HG03039 (cell line): ENCODE measurements around the gene FTO.

Experiments
- ATAC-seq: cut with Tn5 transposase; IDR thresholded peaks from one replicate; pipeline ENCODE4 v1.9.1; 2021; ENCODE audit warnings: mild to moderate bottlenecking, moderate library complexity; ENCODE audit not compliant: unreplicated experiment

The FTO gene

DNA sequence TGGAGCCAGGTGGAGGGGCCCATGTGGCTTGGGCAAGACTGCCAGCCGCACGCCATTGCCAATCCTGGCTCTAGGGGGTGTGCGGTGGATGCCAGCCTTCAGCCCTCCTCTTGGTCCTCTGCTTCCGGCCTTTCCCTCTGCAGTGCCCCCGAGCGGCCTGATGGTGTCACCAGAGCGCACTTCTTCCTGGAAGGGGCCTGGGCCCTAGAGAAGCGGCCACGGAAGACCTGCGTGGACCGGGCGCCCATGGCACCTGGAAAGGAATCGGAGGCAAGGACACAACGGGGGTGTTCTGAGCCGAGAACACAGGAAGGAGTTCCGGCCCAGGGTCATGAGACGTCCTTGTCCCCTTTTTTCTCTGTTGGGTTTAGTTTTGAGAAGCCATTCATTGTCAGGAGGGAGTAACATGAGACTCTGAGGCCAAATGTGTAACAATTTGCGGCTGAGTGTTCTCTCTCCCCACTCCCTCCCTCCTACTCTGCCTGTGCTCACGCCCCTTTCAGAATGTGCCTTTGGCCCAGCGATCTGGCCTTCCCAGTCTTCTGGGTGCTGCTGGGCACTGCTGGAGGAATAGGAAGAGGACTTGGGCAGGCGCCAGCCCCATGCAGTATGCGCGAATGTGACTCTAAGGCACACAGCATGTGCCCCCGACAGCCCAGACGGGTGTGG lies 489.8 kb downstream of the FTO start:
- peak; percentile 83 for ATAC-seq

DNA sequence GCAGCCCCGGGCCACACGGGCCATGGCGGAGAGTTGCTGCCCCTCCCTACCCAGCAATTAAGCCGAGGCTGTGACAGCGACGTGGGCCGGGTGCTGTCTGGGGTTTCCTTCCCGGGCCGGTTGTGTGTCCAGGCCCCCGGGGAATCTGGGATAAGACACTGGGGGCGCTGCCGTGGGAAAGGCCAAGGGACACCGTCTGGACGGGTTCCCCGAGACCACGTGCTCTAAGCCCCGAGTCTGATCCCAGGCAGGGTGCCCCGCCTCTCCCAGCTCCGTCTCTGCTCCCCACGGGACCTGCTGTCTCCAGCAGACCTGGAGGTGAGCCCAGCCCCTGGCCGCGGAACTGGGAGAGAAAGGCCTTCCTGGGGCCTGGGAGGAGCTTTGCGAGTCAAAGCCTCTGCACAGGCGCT lies 490.4 kb downstream of the FTO start:
- ATAC-seq, result no peak

DNA sequence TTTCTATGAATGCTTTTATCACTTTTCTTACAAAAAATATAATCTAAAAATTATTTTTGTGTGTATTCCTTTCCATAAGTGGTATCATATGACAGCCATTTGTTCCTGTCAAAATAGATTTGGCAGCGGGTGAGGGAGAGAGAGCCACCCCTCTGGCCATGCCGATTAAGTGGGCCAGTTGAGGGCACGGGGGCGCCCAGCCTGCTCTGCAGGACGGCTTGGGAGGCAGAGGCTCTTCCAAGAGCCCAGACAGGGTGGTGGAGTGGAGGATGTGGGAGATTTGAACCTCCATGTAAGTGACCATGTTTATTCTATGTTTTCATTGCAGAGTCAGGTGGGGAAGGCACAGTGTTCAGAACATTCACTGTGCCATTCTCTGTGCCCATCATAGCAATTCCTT lies 493.8 kb downstream of the FTO start:
- no peak for ATAC-seq

DNA sequence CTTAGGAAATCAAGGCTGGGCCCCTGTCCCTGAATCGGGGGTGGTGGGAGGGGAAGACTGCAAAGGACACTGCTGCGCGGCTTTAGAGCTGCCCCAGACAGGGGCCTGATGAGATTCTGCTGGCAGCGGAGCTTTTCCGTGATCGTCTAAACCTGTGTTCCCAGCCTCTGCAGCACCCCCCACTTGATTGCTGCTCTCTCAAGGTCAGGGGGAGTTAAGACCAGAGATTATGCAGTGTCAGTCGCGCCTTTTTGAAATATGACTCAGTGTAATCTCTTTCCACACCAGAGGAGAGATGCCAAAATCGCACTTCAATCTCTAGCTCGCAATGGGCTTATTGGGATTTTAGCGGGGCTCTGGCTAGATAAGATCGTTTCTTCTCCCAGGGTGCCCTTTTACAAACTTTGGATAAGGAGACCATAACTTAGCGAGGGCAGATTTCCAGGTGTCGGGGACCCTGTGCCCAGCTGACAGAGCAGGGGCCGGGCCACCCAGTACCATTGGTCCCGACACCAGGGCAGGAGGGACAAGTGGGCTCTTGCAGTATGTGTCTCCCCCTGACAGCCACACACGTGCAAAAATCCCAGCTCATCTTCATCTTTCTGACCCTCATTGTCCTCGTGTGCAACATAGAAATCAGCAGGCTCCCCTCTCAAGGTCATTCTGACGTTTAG lies 495.7 kb downstream of the FTO start:
- ATAC-seq, result no peak

DNA sequence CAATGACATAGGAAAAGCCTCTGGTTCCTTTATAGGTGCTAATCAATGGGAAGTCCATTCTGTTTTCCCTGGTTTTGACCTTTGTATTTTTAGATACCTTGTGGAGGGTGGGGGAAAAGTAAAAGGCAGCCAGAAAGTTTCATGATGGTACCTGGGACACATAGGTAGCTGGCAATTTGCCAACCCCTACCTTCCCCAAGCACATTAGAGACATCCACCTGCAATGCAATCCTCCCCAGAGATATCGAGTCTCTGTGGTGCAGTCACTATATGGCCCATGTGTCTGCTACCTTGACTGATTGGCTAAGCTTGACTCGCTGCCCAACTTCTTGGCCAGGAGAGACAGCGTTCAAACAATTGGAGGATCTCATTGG lies 496.2 kb downstream of the FTO start:
- no peak for ATAC-seq

DNA sequence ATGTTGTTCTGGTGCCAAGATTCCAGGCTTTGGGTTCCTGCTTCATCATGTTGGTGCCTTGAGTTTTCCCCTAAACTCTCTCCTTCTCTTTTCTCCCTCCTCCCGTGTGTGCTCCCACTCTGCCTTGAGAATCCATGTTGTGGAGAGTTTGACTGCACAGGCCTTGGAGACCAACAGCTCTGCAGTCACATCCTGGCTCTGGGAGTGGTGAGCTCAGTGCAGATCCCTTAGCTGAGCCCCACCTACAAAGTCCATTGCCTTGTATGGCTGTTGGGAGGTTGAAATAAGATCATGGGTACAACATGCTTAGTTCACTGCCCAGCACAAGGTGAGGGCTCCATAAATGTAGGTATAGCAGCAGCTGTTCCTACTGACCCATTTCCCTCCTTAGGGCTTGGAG lies 496.8 kb downstream of the FTO start:
- no peak for ATAC-seq

DNA sequence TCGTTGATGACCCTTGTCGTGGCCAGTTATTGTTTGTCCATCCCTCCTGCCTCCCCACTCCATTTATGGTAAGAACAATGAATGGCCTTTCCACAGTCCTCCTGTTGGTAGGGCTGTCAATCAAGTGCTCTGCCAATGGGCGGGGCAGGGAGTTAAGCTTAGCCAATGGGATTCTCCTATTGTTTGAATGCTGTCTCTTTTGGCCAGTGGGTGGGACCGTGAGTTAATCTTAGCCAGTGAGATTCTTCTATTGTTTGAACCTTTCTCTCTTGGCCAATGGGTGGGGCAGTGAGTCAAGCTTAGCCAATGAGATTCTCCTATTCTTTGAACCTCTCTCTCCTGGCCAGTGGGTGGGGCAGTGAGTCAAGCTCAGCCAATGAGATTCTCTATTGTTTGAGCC lies 497.2 kb downstream of the FTO start:
- no peak for ATAC-seq
